ENCODE results near the gene CFAP46. TPM values are rescaled to one million over a fixed set of nuclear protein-coding genes. Genes with fewer than 3 reads are reported as not detected.
"Not testable (repeated sequence)": the region's sequence is repeated elsewhere in the genome, so short reads cannot be mapped to it uniquely, and the experiment has no call there.

The CFAP46 gene
- total RNA-seq, 3 donors from 2014 or later (not counting 1 experiment from before 2014, with no cell fraction given), result 0.35 TPM; not detected in 2

- Mint-ChIP-seq H3K36me3 (no peaks in the 10 kb centered on the region), H3K27me3 (ENCODE audit: low read depth in 2 of 2) (no peaks in the 10 kb centered on the region), H3K9me3 (no peaks in the 10 kb centered on the region), H3K27ac (no peak overlapping the region), H3K4me3 (no peak overlapping the region), H3K4me1 (no peaks in the 10 kb centered on the region)
- no peak for ATAC-seq
- no peaks in the 10 kb centered on the region for H3K36me3 ChIP-seq (ENCODE audit: control insufficient read depth, insufficient read depth, low read length)
- DNase-seq, result no peak
- WGBS (ENCODE audit: insufficient coverage), result 94% methylated on average over 7 of the region's 8 CpGs
- H3K4me1 ChIP-seq (ENCODE audit: control insufficient read depth, insufficient read depth, low read length), result no peaks in the 10 kb centered on the region
- no peak for TF ChIP-seq CTCF (IDR thresholded peaks at IDR 0.05)
- H3K27me3 ChIP-seq (ENCODE audit: control insufficient read depth, insufficient read depth, low read length), result no peaks in the 10 kb centered on the region
- H3K27ac ChIP-seq (ENCODE audit: low read length), result no peak overlapping the region
- H3K4me3 ChIP-seq (ENCODE audit: low read length), result no peak overlapping the region
- intact Hi-C loops (cut with micrococcal nuclease), result no loop called here
- peaks cover 4% of the 10 kb centered on the region for H3K9me3 ChIP-seq (ENCODE audit: control insufficient read depth, insufficient read depth, low read length)
Measured at GRCh38 chr10:132802048-132802447, 140.3 kb downstream of the CFAP46 start.

- Mint-ChIP-seq H3K9me3 (no peaks in the 10 kb centered on the region), H3K4me3 (no peak overlapping the region), H3K27me3 (ENCODE audit: low read depth in 2 of 2) (no peaks in the 10 kb centered on the region), H3K4me1 (no peaks in the 10 kb centered on the region), H3K36me3 (no peaks in the 10 kb centered on the region), H3K27ac (no peak overlapping the region)
- no peak for TF ChIP-seq CTCF (IDR thresholded peaks at IDR 0.05)
- intact Hi-C loops (cut with micrococcal nuclease), result no loop called here
- no peaks in the 10 kb centered on the region for H3K4me1 ChIP-seq (ENCODE audit: control insufficient read depth, insufficient read depth, low read length)
- no peak overlapping the region for H3K27ac ChIP-seq (ENCODE audit: low read length)
- DNase-seq (no peak), ATAC-seq (no peak)
- peaks cover 4% of the 10 kb centered on the region for H3K9me3 ChIP-seq (ENCODE audit: control insufficient read depth, insufficient read depth, low read length)
- H3K4me3 ChIP-seq (ENCODE audit: low read length), result no peak overlapping the region
- H3K27me3 ChIP-seq (ENCODE audit: control insufficient read depth, insufficient read depth, low read length), result no peaks in the 10 kb centered on the region
- H3K36me3 ChIP-seq (ENCODE audit: control insufficient read depth, insufficient read depth, low read length), result no peaks in the 10 kb centered on the region
- 93% methylated on average over 11 of the region's 11 CpGs for WGBS (ENCODE audit: insufficient coverage)
Measured at GRCh38 chr10:132799865-132800264, 142.5 kb downstream of the CFAP46 start.

- Mint-ChIP-seq H3K36me3 (no peaks in the 10 kb centered on the region), H3K27me3 (ENCODE audit: low read depth in 2 of 2) (no peaks in the 10 kb centered on the region), H3K9me3 (no peaks in the 10 kb centered on the region), H3K4me1 (no peaks in the 10 kb centered on the region), H3K4me3 (no peak overlapping the region), H3K27ac (no peak overlapping the region)
- no peak for DNase-seq
- no peak overlapping the region for H3K27ac ChIP-seq (ENCODE audit: low read length)
- H3K4me1 ChIP-seq (ENCODE audit: control insufficient read depth, insufficient read depth, low read length), result no peaks in the 10 kb centered on the region
- WGBS (ENCODE audit: insufficient coverage), result 87% methylated on average over 15 of the region's 15 CpGs
- no peak for TF ChIP-seq CTCF (IDR thresholded peaks at IDR 0.05)
- H3K9me3 ChIP-seq (ENCODE audit: control insufficient read depth, insufficient read depth, low read length), result peaks cover 4% of the 10 kb centered on the region
- intact Hi-C loops (cut with micrococcal nuclease), result no loop called here
- H3K4me3 ChIP-seq (ENCODE audit: low read length), result no peak overlapping the region
- H3K27me3 ChIP-seq (ENCODE audit: control insufficient read depth, insufficient read depth, low read length), result no peaks in the 10 kb centered on the region
- no peak for ATAC-seq
- no peaks in the 10 kb centered on the region for H3K36me3 ChIP-seq (ENCODE audit: control insufficient read depth, insufficient read depth, low read length)
Measured at GRCh38 chr10:132798876-132799275, 143.5 kb downstream of the CFAP46 start.

GRCh38 chr10:132798403-132798802, 144.0 kb downstream of the CFAP46 start:
- Mint-ChIP-seq H3K27ac (no peak overlapping the region), H3K36me3 (no peaks in the 10 kb centered on the region), H3K9me3 (no peaks in the 10 kb centered on the region), H3K4me1 (no peaks in the 10 kb centered on the region), H3K4me3 (no peak overlapping the region), H3K27me3 (ENCODE audit: low read depth in 2 of 2) (no peaks in the 10 kb centered on the region)
- no peak for ATAC-seq
- DNase-seq, result no peak
- Histone ChIP-seq H3K4me3 (ENCODE audit: low read length) (no peak overlapping the region), H3K9me3 (ENCODE audit: control insufficient read depth, insufficient read depth, low read length) (peaks cover 4% of the 10 kb centered on the region), H3K27ac (ENCODE audit: low read length) (no peak overlapping the region), H3K36me3 (ENCODE audit: control insufficient read depth, insufficient read depth, low read length) (no peaks in the 10 kb centered on the region), H3K4me1 (ENCODE audit: control insufficient read depth, insufficient read depth, low read length) (no peaks in the 10 kb centered on the region), H3K27me3 (ENCODE audit: control insufficient read depth, insufficient read depth, low read length) (no peaks in the 10 kb centered on the region)
- no peak for TF ChIP-seq CTCF (IDR thresholded peaks at IDR 0.05)
- 90% methylated on average over 21 of the region's 21 CpGs for WGBS (ENCODE audit: insufficient coverage)
- intact Hi-C loops (cut with micrococcal nuclease), result no loop called here

- H3K27me3 ChIP-seq (ENCODE audit: control insufficient read depth, insufficient read depth, low read length); DNase-seq; H3K36me3 Mint-ChIP-seq; H3K9me3 ChIP-seq (ENCODE audit: control insufficient read depth, insufficient read depth, low read length); H3K27ac Mint-ChIP-seq; H3K9me3 Mint-ChIP-seq; intact Hi-C loops (cut with micrococcal nuclease); H3K36me3 ChIP-seq (ENCODE audit: control insufficient read depth, insufficient read depth, low read length); H3K4me3 Mint-ChIP-seq; H3K4me1 ChIP-seq (ENCODE audit: control insufficient read depth, insufficient read depth, low read length); ATAC-seq; H3K4me3 ChIP-seq (ENCODE audit: low read length); H3K27me3 Mint-ChIP-seq (ENCODE audit: low read depth in 2 of 2); H3K4me1 Mint-ChIP-seq; H3K27ac ChIP-seq (ENCODE audit: low read length): not testable (repeated sequence)
- WGBS (ENCODE audit: insufficient coverage), result 93% methylated on average over 32 of the region's 32 CpGs
Measured at GRCh38 chr10:132797986-132798385, 144.4 kb downstream of the CFAP46 start.

Measured in natural killer cell (primary cell).